ENCODE data around the gene PDE1A. TPM values are rescaled to one million over a fixed set of nuclear protein-coding genes. Genes with fewer than 3 reads are reported as not detected.

The PDE1A gene
- total RNA-seq, 2 experiments from 2014 or later = not detected

GRCh38 chr2:182372661-182373060 lies 54.2 kb downstream of the PDE1A start:
- H3K4me3 ChIP-seq (ENCODE audit: low read depth, low read length, poor library complexity, severe bottlenecking) = no peak overlapping the region
- BruUV-seq (replicated peaks) = no TSS peak
- POLR2A ChIA-PET = no interaction called here

GRCh38 chr2:182368996-182369395 lies 57.8 kb downstream of the PDE1A start:
- H3K36me3 ChIP-seq (ENCODE audit: insufficient read depth, low read length) = no peaks in the 10 kb centered on the region
- H2AFZ ChIP-seq (ENCODE audit: low read length) = no peak overlapping the region
- no peak for DNase-seq (ENCODE audit: low spot score)
- TF ChIP-seq EZH2phosphoT487 (IDR thresholded peaks at IDR 0.05; ENCODE audit: borderline replicate concordance, low read depth, low read length) (no peak), CTCF (conservative IDR thresholded peaks at IDR 0.05; ENCODE audit: low read length) (no peak)
- no peaks in the 10 kb centered on the region for H3K9me3 ChIP-seq (ENCODE audit: low read length)
- no peaks in the 10 kb centered on the region for H3K79me2 ChIP-seq (ENCODE audit: insufficient read depth, low read depth, low read length)
- H4K20me1 ChIP-seq (ENCODE audit: insufficient read depth, low read length) = no peaks in the 10 kb centered on the region
- BruUV-seq (replicated peaks) = no TSS peak
- intact Hi-C loops (cut with micrococcal nuclease; ENCODE audit: unreplicated experiment) = no loop called here
- ChIA-PET POLR2A (no interaction called here), CTCF (ENCODE audit: unreplicated experiment) (no interaction called here)
- no peak overlapping the region for H3K4me3 ChIP-seq (ENCODE audit: low read depth, low read length, poor library complexity, severe bottlenecking)
- H3K27ac ChIP-seq (ENCODE audit: low read depth, low read length, poor library complexity, severe bottlenecking) = no peak overlapping the region
- no peaks in the 10 kb centered on the region for H3K4me1 ChIP-seq (ENCODE audit: insufficient read depth, low read length, poor library complexity, severe bottlenecking)
- H3K4me2 ChIP-seq (ENCODE audit: low read length) = no peak overlapping the region
- H3K9me2 ChIP-seq (ENCODE audit: insufficient read depth, low read length) = no peaks in the 10 kb centered on the region

More at GRCh38 chr2:182372661-182373060, 54.2 kb downstream of the PDE1A start:
- no peak for DNase-seq (ENCODE audit: low spot score)
- Histone ChIP-seq H2AFZ (ENCODE audit: low read length) (no peak overlapping the region), H3K36me3 (ENCODE audit: insufficient read depth, low read length) (no peaks in the 10 kb centered on the region), H3K9me3 (ENCODE audit: low read length) (no peaks in the 10 kb centered on the region), H4K20me1 (ENCODE audit: insufficient read depth, low read length) (no peaks in the 10 kb centered on the region), H3K79me2 (ENCODE audit: insufficient read depth, low read depth, low read length) (no peaks in the 10 kb centered on the region), H3K4me1 (ENCODE audit: insufficient read depth, low read length, poor library complexity, severe bottlenecking) (no peaks in the 10 kb centered on the region), H3K9me2 (ENCODE audit: insufficient read depth, low read length) (no peaks in the 10 kb centered on the region), H3K4me2 (ENCODE audit: low read length) (no peak overlapping the region), H3K27ac (ENCODE audit: low read depth, low read length, poor library complexity, severe bottlenecking) (no peak overlapping the region)
- no peak for TF ChIP-seq EZH2phosphoT487 (IDR thresholded peaks at IDR 0.05; ENCODE audit: borderline replicate concordance, low read depth, low read length)
- TF ChIP-seq CTCF (conservative IDR thresholded peaks at IDR 0.05; ENCODE audit: low read length) = no peak
- CTCF ChIA-PET (ENCODE audit: unreplicated experiment) = no interaction called here
- intact Hi-C loops (cut with micrococcal nuclease; ENCODE audit: unreplicated experiment) = no loop called here

DNA sequence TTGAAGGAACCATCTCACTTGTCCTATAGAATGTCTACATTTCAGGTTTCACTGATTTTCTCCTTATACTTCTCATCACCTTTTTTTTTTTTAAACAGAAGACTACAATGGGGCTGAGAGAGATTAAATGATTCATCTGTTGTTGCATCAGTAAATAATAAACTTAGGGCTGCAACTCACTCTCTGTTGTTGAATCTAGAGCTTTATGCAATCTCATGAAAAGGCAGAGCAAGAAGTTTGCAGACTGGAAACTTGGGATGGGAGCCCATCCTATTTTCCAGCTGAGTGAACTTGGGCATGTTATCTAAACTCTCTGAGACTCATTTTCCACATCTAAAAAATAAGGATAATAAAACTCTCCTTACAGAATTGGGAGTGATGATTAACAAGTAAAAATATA lies 58.4 kb downstream of the PDE1A start:
- Histone ChIP-seq H3K4me2 (ENCODE audit: low read length) (no peak overlapping the region), H3K9me2 (ENCODE audit: insufficient read depth, low read length) (no peaks in the 10 kb centered on the region), H2AFZ (ENCODE audit: low read length) (no peak overlapping the region), H3K27ac (ENCODE audit: low read depth, low read length, poor library complexity, severe bottlenecking) (no peak overlapping the region), H3K79me2 (ENCODE audit: insufficient read depth, low read depth, low read length) (no peaks in the 10 kb centered on the region), H3K4me3 (ENCODE audit: low read depth, low read length, poor library complexity, severe bottlenecking) (no peak overlapping the region), H3K9me3 (ENCODE audit: low read length) (no peaks in the 10 kb centered on the region), H3K36me3 (ENCODE audit: insufficient read depth, low read length) (no peaks in the 10 kb centered on the region), H3K4me1 (ENCODE audit: insufficient read depth, low read length, poor library complexity, severe bottlenecking) (no peaks in the 10 kb centered on the region), H4K20me1 (ENCODE audit: insufficient read depth, low read length) (no peaks in the 10 kb centered on the region)
- intact Hi-C loops (cut with micrococcal nuclease; ENCODE audit: unreplicated experiment) = no loop called here
- POLR2A ChIA-PET = no interaction called here
- CTCF ChIA-PET (ENCODE audit: unreplicated experiment) = no interaction called here
- TF ChIP-seq EZH2phosphoT487 (IDR thresholded peaks at IDR 0.05; ENCODE audit: borderline replicate concordance, low read depth, low read length) = no peak
- TF ChIP-seq CTCF (conservative IDR thresholded peaks at IDR 0.05; ENCODE audit: low read length) = no peak
- no TSS peak for BruUV-seq (replicated peaks)
- no peak for DNase-seq (ENCODE audit: low spot score)
